GM19438 (cell line): ENCODE results near the gene ARHGAP24.

Experiments
- ATAC-seq: cut with Tn5 transposase; IDR thresholded peaks from one replicate; pipeline ENCODE4 v1.9.1; 2021; ENCODE audit warnings: low read depth; ENCODE audit not compliant: unreplicated experiment

ARHGAP24 gene

DNA sequence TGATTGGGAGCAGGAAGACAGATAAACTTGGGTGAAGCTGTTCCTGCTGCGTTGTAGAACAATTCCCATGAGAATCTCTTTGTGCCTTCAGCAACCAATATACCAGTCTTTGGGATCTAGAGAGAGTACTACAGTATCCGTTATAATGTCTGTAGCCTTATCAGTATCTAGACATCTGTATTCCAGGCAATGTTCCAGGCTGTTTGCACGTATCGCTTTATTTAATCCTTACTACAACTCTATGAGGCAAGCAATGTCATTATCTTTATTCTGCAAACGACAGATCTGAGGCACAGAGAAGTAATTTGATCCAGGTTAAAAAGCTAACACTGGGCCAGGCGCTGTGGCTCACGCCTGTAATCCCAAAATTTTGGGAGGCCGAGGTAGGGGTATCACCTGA, 251.6 kb downstream of the ARHGAP24 start:
- ATAC-seq: no peak

DNA sequence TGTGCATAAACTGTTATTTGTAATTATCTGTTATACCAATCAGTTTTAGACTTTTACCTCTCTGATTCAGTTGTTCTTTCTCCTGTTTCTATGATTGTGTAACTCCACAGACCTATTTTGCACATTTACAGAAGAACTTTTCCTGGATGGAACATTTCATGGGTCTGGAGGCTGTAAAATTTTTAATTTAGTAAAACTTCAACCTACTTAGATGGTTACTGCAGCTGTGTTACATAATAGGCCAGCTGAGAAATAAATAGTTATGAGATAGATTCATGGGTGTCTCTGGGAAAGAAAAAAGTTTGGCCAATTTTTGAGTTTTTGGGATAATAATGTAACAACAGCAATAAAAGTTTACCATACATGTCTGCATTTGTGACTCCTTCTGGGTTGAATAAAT, 253.5 kb downstream of the ARHGAP24 start:
- no peak for ATAC-seq

DNA sequence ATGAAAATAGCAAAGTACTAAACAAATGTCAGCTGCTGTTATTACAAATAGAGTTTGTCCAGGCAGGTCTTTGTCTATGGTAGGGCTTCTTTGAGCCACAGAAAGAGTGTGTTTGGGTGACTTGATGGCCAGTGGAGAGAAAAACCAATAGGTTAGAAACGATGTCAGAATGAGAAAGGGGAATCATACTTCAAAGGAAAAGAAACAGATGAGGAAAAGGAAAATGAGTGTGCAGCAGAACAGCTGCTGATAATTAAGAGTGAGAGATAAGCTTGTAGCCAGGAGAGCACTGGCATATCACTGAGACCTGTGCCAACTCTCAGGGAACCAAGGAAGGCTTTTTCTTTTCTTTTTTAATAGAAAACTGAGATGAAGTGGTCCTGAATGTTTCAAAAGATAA, 257.2 kb downstream of the ARHGAP24 start:
- ATAC-seq: no peak

DNA sequence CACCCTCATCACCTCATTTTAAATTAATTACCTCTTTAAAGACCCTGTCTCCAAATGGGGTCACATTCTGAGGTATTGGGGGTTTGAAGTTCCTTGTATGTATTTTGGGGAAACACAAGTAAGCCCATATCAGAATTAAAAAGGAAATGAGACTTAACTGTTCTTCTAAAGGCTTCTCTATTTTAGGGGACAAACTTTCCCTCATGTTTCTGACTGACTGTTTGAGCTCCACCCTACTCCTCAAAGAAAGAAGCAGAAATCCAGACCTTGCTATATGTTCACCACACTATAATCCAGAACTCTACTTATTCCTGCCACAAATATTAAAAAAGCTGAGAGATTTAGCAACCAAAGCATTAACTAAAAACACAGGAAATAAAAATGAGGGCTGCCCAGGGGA, 258.8 kb downstream of the ARHGAP24 start:
- ATAC-seq: no peak

DNA sequence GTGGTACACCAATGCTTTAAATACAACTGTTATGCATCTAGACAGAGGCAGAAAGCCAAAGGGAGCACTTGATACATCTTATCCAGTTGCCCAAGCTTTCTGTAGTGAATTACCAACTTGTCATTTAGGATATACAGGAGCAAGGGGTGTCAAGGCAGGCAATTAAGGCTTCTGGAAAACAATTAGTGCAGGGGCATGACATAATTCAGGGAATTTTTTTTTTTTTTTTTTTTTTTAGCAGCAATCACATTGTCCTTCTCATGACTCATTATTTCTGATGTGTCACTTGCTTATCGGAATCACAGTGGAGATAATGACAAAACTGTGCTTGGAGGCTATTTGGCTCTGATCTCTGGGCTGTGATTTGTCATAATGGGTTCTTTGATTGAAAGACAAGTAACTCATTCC, 259.5 kb downstream of the ARHGAP24 start:
- ATAC-seq: no peak

DNA sequence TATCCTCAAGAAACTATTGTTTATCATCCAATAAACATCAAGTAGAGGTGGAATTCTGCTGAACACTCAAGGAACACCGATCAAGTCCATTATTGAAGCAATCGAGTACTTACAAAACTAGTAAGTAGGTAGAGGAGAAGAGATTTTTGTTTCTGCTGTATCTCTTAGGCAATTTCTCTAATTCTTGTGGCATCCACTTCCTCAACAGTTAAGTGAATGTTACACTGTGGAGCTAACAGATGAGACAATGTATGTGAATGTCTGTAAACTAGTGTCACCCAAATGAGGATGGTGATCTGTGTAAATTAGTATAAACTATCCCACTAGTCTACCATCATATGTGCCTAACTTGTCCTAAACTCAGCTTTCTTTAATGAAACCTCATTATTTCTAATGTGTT, 261.6 kb downstream of the ARHGAP24 start:
- ATAC-seq: no peak

DNA sequence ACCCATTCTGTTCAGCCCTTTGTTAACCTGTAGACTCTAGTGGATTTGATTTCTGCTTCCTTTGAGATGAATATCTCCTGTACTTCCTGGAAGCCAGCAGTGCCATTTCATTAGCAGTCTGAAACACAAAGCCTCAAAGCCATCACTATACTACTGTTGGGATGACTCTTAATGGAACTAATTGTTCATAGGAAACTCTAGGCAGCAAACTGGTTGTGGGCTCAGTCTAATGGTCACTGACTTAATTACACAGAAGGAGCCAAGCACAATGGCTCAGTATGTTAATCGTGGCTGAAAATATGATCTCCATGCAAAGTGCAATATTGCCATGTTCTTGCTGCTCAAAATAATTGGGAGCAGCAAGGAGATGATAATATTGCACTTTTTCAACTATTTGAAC, 262.3 kb downstream of the ARHGAP24 start:
- no peak for ATAC-seq

DNA sequence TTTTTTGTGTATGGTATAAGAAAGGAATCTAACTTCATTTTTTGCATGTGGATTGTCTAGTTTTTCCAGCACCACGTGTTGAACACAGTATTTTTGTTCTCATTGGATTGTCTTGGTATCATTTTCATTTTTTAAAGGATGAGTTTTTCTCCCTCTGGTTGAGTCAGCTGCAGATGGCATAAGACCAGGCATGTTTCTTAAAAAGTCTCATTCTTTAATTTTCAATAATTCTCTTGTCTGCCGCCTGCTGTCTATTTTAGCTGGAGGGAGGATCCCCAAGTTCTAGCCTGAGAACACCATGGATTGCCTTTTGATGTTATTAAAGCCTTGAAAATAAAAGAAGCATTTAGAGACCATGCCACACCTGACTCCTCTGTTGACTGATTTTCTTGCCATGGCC, 263.8 kb downstream of the ARHGAP24 start:
- ATAC-seq: no peak

DNA sequence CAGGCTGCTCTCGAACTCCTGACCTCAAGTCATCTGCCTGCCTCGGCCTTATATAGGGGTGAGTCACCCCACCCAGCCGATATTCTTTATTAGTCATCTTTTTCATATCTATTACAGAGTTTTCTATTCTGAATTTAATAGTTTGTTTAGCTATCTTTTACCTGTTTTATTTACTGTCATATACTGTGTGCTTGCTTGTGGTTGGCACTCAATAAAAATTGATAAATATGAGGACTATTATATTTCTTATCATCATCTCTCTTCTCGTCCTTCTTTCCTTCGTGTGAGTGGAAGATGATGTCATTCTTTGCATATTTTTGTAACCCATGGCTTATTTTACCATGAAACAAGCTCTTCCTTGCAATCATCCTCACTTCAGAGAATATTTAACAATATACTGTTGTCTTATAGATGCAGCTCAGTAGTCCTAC, 265.5 kb downstream of the ARHGAP24 start:
- ATAC-seq: no peak

DNA sequence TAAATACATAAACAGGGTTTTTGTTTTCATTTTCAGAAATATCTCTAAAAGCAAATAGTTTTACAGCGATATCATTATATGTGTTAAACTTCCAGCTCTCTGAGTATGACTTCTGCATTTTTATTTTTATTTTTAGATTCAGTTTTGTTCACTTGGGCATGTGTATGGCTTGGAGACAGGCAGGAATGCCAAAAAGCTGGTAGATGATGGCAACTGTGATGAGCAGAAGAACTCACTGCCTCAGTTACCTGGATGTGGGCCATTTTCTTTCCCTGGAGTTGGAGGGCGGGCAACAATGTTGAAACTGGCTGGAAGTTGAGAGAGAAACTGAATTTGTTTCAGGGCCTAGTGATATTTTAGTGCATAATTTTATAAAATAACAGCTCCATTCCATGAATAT, 266.4 kb downstream of the ARHGAP24 start:
- no peak for ATAC-seq

DNA sequence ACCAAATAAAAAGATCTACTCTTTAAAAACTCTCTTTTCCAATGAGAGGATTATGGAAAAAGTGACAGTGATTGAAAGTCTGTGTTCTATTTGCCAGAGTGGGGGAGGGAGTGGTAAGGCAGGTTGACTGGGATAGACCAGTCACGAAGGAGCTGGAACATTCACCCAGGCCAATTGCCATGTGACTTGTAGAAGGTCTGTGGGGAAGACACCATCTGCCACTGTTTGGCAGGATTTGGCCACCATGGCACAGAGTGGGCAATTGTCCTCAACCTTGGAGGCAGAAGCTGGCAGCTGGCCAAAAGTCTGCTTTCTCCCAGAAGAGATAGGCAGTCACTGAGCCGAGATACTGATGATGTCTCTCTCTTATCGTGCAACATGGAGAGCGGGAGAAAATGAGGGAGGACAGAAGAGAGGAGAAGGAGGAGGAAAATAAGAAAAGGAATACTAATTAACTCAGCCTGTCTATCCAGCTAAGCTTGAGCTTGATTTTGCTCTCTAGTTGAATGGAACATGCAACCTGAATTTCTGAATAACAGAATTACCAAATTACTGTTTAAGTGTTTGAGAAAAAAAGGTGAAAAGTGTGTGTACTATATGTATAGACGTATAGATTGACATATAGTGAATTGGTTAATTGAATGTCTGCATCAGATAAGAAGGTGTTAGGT, 267.1 kb downstream of the ARHGAP24 start:
- no peak for ATAC-seq

DNA sequence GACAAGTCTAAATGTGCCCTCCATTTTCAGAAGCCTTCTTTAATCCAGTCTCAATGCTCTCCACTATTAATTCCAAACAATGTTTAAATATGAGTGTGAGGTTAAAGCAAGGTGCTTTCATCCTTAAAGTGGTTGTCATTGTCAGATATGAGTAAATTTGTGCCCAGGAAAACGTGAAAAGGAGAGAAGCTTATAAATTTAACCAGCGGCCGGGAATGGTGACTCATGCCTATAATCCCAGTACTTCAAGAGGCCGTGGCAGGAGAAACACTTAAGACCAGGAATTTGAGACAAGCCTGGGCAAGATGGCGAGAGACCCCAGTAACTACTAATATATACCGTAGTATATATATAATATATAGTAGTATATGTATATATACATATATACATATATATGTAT, 270.0 kb downstream of the ARHGAP24 start:
- ATAC-seq: no peak

DNA sequence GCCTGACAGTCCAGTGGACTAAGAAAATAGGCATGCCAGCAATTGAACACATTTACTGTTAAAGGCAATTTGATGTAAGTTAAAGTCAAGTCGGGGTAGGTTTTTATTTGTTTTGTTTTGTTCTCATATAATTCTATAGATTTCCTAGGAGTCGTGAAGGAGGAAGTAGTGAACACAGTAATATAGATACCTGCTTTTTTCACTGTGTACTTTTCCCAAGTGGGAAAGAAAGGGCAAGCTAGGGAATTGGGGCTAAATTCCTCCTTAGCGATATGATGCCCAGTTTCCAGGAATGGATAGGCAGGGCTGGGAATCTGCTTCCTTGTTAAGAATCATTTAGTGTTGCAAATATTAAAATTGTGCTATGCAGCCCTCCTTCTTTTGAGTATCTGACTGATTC, 271.0 kb downstream of the ARHGAP24 start:
- no peak for ATAC-seq

DNA sequence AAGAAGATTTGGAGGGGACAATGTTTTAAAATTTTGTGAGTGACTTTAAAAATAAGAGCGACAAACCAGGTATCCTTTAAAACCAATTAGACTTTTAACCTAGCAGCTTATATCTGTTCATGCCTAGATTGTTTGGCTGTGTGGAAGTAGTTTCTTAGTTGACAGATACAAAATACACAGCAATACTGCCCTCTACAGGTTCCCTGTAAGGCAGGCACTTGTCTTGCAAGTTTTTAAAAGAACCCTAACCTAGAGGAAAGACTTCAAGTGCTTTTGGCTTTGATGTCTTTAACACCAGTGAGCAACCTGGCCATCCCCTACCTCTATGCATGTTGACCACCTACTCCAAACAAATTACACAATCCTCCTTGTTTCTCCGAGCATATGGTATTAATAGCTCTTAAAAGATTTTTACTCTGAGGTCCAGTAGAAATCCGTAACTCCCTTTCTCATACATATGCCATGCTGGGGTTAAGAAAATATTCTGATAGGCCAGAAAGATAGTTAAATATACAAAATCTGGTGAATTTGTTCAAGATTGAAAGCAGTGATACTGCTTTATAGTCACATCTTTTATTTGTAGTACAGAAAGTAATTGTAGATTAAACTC, 273.0 kb downstream of the ARHGAP24 start:
- peak; percentile 40 for ATAC-seq

DNA sequence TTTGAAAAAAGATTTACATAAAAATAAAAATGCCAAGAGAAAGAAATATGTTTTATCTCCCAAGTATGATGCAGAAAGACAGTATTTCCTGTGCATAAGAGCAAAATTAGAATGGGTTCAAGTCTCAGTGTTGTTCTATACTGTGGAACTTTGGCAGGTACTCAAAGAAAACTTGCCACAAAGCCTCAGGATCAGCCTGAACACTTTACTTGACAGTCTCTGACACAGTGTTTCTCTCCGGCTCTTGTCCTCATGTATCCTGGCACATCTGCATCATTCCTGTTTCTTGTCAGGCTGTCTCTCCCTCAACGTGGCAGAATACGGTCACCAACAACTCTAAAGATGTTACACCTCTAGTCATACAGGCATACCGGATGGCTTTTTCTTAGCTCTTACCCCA, 273.7 kb downstream of the ARHGAP24 start:
- no peak for ATAC-seq

DNA sequence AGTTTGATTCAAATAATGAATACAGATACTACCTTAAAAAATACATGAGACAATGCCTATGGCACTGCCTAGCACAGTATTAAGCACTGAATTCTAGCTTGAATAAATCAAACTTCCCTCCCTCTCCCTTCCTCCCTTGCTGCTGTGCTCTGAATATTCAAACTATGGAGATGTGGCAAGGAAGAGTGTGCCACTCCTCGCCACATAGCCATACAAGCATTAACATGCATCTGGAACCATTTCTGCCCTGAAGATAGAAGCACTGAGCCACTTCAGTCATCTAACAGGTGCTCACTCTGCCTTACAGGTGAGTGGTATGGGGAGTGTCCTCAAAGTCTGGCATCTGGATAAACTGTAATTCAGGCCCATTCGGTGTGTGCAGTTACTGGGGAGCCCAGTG, 276.9 kb downstream of the ARHGAP24 start:
- ATAC-seq: no peak

DNA sequence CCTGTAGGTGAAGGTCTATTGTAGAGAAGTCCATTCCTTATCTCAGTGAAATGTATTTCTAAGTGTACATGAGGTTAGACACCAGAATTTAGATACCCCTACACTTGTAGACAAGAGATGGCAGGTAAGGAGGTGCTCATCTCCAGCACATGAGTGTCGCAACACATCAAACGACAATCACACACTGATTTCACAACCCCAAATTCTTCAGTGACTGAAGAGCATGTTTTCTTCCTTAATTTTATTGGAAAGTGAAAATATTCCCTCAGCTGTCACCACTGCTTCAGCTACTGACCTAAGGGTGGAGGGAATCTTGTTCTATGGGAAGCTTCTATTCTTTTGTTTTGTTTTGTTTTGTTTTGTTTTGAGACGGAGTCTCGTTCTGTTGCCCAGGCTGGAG, 280.3 kb downstream of the ARHGAP24 start:
- no peak for ATAC-seq

DNA sequence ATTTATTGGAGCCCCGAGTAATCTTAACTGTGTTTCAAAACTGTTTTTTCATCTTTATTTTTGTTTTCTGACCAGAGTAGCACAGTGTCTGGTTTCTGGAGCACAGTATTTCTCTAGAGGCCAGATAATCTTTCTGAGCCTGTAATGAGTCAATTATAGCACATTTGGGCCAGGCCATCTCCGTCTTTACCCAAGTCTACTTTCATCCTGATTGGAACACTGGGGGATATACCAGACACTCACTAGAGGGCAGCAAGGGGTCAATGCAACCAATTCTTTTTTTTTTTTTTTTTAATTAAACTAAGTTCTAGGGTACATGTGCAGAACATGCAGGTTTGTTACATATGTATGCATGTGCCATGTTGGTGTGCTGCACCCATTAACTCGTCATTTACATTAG, 282.0 kb downstream of the ARHGAP24 start:
- ATAC-seq: no peak

DNA sequence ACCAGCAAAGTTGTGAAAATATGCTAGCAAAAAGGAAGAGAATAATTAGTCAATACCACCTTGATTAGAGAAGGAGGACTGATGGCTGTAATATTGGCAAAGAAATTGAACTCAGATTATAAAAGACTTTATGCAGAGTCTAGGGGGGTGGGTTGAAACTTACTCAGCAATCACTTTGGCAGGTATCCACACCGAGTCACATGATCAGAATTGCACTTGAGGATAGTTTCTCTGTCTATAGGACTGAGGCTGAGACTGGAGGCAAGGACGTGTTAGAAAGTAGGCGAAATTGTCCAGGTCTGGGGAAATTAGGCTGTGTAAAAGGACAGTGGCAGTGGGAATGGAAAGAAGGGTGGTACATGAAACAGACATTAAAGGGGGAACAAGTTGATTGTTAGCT, 284.4 kb downstream of the ARHGAP24 start:
- no peak for ATAC-seq

DNA sequence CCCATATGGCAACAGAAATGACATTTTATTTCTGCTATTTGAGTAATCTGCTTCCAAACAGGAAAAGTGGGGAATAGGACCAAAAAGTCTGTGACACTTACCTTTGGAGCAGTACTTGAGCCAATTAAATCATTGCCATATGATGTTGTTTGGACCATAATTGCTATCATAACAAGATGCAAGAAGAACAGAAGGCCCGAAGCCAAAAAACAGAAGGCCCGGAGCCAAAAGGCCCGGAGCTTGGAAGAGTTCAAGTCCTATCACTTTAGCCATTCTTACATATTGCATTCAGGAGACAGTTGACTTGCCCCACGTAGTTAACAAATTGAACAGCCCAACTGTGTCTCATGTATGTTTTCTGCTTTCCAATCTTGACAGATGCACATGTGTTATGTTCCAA, 285.6 kb downstream of the ARHGAP24 start:
- ATAC-seq: no peak

DNA sequence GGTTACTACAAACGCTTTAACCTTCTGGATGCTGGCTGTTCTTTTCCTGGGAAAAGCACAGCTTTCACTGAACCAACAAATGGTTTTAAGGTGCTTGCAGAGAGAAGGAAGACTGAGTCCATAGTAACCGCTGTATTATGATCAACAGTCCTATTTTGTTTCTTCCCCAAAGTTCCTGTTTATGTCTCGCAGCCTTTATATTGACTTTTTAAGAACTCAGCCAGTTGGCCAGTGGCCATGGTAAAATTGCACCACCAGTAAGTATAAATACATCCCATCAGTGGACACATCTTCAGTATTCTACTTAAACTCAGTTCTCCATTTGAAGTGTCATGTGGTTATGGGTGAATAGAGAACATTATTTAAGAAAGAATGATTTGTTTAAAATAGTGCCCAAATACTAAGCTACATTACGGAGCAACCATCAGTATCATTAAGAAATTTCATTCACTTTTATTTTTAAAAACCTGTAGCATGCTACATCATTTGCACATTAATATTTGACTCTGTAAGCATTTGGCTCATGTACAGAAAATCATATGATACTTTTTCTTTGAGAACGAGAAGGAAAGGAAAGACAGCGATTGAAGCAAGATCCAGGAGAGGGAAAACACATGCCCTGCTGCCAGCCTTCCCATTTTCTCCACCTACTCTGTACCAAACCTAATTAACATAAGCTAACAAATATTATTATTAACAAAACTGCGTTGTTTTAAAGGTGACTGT, 287.0 kb downstream of the ARHGAP24 start:
- no peak for ATAC-seq

DNA sequence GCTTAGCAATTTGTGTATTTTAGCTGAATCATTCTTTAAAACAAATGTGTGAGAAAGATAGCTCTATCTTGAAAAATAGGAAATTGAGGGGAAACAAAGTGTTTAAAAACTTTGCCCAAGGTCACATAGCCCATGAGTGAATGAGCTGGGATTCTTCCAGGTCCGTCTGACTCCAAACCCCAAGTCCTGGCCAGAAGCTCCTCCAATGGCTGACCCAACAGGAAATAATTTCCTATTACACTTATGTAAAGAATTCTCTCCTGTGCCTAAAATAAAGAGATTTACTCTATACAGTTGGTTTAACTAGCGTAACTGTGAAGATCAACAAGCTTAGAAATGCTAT, 287.6 kb downstream of the ARHGAP24 start:
- ATAC-seq: no peak
